Activated effector memory CD4-positive, alpha-beta T cell treated with anti-CD3 and anti-CD28 coated beads, Interleukin-2, amount 50 U/mL, for 16 hours (primary cell): ENCODE measurements around the gene MYCBP2.
"Not testable (repeated sequence)": the region's sequence is repeated elsewhere in the genome, so short reads cannot be mapped to it uniquely, and the experiment has no call there.

Experiments used
- DNase-seq: peaks from one replicate; pipeline ENCODE4 v3.0.0-alpha.2; 2020

Gene MYCBP2

GRCh38 chr13:77298426-77298825, 28.5 kb downstream of the MYCBP2 start:
- DNase-seq = no peak

DNA sequence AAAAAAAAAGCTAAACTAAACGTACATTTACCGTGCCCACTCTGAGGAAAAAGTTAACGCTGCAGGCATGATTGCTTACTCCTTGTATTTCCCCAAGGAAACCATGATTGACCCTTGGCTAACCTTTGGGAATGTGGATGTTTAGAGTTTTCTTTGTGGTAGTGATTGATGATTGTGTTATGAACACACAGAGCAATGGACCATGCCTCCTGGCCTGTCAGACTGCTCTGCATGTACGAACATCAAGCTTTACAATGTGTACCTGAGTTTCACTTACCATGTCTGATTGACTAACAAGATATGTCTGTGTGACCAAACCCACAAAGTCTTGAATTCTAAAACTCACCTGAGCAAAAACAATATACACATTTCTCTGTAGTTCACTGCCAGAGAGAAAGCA, 35.1 kb downstream of the MYCBP2 start:
- no peak for DNase-seq

GRCh38 chr13:77290342-77290741, 36.6 kb downstream of the MYCBP2 start:
- DNase-seq = no peak

GRCh38 chr13:77289851-77290250, 37.0 kb downstream of the MYCBP2 start:
- DNase-seq = no peak

DNA sequence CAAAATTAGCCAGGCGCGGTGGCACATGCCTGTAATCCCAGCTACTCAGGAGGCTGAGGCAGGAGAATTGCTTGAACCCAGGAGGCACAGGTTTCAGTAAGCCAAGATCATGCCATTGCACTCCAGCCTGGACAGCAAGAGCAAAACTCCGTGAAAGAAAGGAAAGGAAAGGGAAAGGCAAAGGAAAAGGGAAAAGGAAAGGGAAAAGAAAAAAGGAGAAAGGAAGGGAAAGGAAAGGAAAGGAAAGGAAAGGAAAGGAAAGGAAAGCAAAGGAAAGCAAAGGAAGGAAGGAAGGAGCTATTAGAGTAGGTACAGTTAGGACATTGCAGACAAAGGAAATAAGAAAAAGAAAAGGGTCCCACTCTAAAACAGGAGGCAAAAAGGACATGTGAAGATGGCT, 41.3 kb downstream of the MYCBP2 start:
- not testable (repeated sequence) for DNase-seq

GRCh38 chr13:77285098-77285497, 41.8 kb downstream of the MYCBP2 start:
- no peak for DNase-seq

DNA sequence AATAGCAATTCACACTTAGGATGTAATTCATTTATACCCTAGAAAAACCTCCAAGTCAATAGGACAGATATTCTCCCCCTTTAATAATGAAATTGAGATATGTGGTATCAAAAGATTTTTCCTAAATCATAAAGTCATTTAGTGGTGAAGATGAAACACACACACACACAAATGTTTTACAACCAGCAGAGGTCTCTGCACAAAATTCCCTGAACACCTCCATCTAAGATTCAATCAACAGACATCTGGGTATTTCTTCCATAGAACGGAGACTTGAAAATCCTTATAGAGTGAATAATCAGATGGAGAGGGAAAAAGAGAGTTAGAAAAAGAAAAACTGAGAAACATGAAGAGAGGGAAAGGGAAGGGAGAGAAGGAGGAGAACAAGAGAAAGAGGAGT, 52.8 kb downstream of the MYCBP2 start:
- DNase-seq = no peak

DNA sequence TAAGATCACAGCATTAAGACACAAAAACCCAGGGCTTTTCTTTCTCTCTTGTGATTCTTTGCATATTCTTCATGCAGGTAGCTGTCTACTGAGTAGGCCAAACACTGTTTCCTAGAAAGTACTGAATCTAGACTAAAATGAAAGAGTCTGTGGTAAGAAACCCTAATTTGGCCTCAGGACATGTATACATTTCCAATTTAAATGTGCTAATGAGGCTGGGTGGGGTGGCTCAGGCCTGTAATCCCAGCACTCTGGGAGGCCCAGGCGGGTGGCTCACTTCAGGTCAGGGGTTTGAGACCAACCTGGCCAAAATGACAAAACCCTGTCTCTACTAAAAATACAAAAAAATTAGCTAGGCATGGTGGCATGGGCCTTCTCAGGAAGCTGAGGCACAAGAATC, 57.8 kb downstream of the MYCBP2 start:
- no peak for DNase-seq

DNA sequence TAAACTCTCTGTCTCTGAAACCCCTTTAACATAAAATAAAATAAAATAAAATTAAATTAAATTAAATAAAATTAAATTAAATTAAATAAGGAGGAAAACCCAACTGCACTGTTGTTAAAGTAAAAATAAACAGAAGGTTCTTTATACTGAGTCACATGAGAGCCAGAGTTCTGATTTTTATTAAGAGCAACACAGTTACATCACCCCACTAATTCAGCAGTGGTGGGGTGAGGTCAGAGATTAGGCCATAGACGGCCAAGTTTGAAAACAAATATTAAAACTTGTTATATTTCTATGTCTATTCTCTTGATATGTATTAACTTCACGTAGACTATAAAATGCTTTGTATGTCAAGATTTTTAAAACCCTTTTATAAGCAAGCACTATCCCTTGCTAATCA, 59.5 kb downstream of the MYCBP2 start:
- no peak for DNase-seq

DNA sequence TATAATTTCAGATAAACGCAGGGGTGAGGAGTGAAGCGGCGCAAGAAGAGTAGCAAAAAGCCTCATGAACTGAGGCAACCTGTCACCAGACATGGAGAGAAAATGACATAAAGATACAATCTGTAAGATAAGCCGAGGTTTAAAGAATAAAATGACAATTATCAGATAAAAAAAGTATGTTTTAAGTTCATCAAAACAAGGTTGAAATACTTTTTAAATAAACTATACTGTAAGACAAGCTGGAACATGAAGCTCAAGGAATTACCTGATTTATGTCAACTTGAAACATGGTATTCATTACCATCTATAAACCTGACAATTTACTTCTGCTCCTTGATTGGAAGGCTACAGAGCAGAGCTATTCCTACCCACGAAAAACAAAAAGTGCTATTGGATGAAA, 61.6 kb downstream of the MYCBP2 start:
- DNase-seq = no peak

DNA sequence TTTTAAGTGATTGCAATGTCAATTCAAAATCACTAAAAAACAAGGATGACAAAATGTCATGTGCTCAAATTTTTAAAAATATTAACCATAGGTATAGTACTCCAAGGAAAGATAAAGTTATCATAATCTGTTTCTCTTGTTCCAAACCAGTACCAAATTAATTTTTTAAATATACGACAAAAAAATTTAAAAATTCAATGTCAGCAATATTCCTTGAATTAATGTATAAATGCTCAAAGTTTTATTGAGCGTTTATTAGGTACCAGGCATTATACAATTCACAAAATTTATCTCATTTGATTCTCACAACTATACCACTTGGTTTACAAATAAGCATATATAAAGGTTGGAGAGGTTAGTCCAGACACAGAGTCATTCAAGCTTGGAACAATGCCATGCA, 64.7 kb downstream of the MYCBP2 start:
- no peak for DNase-seq

GRCh38 chr13:77250975-77251374, 75.9 kb downstream of the MYCBP2 start:
- DNase-seq = no peak

DNA sequence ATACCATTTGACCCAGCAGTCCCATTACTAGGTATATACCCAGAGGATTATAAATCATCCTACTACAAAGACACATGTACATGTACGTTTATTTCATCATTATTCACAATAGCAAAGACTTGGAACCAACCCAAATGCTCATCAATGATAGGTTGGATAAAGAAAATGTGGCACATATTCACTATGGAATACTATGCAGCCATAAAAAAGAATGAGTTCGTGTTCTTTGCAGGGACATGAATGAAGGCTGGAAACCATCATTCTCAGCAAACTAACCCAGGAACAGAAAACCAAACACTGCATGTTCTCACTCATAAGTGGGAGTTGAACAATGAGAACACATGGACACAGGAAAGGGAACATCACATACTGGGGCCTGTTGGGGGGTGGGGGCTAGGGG, 81.7 kb downstream of the MYCBP2 start:
- not testable (repeated sequence) for DNase-seq

DNA sequence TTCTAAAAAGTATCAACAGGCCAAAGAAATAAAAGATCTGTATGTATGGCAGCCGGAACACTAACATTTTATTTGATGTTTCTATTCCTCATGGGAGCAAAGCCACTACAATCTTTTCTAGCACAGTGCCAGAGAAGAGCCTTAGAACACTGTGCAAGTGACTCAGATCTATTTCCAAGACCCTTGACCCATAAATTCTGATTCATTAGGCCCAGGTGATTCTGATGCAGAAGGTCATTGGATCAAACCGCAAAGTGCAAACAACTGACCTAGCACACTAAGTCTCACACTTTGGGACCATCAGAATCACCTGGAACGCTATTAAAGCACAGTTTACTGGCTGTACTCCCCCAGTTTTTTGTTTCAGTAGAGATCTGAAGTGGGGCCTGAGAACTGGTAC, 87.6 kb downstream of the MYCBP2 start:
- no peak for DNase-seq

DNA sequence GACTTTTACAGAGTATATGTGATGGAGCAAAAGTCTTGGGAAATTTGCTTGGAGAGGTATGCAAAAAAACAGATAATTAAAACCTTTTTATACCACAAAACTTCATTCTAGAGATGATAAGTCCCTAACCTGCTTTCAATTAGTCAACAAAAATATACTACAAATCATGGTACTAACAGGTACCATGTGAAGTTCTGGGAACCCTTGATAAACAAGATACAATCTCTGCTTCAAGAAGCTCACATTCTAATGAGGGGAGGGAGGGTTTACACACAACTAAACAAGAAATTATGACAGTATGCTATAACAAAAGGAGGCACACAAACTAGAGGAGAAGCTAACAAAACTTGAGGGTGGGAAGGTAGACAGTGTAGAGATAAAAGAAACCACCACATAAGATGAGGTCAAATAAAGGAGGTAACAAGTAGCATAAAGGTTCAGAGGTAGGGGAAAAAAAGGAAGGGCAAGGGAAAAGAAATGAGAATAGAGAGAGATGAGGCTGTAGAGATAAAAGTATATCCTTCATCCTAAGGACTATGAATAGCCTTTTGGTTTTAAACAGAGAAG, 91.4 kb downstream of the MYCBP2 start:
- DNase-seq = no peak

- no peak for DNase-seq
These were observed 93.7 kb downstream of the MYCBP2 start for GRCh38 chr13:77233159-77233558.

DNA sequence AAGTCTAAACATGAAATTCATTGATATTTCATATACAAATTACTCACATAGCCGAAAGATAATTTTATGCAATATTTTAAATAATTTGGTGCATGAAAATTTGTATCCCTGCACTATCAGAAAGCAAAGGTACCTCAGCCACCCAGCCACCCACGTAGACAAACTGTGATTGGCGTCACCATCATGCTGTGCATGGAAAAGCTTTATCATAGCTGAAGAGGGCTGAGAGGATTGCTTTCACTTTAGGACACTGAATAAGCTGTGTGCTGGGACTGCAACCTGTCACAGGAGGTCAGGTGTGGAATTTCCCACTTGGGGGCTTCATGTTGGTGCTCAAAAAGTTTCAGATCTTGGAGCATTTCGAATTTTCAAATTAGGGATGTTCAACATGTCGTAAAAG, 96.3 kb downstream of the MYCBP2 start:
- DNase-seq = no peak

DNA sequence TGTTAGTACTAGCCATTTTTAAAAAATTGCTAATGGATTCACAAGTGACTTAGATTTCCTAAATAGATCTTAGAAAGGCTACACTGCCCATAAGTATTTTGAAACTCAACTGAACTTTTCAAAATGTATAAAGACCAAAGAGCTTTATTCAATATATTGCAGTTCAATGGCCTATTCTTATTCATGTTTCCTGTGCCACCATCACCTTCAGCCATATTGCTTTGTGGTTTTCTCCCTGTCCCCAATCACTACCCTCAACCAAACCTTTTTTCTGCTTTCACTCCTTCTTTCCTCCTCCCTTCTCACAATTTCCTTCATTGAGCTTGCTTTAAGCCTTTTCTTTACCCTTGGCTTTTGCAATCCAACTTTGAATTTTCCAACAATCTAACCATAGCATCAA, 100.9 kb downstream of the MYCBP2 start:
- DNase-seq = no peak

- DNase-seq = no peak
These were observed 104.0 kb downstream of the MYCBP2 start for GRCh38 chr13:77222909-77223308.

- DNase-seq = no peak
These were observed 104.7 kb downstream of the MYCBP2 start for GRCh38 chr13:77222000-77222690.

DNA sequence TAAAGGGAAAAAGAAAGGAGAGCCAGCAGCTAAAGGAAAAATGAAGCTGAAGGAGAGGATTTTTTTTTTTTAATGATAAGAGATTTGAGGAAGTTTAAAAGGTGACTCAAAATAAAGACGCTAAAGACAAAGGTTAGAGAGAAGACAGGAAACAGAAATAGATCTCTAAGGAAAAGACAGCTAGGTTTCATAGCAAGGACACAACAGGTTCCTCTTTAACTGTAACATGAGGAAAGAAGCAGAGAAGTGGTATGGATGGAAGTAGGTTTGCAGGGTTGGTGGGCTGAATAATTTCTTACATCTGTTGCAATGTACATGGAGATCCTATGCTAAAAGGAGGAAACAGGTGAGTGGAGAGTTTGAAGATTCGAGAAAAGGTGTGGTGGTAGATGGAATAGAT, 107.5 kb downstream of the MYCBP2 start:
- no peak for DNase-seq

- DNase-seq = no peak
These were observed 108.6 kb downstream of the MYCBP2 start for GRCh38 chr13:77218274-77218673.

DNA sequence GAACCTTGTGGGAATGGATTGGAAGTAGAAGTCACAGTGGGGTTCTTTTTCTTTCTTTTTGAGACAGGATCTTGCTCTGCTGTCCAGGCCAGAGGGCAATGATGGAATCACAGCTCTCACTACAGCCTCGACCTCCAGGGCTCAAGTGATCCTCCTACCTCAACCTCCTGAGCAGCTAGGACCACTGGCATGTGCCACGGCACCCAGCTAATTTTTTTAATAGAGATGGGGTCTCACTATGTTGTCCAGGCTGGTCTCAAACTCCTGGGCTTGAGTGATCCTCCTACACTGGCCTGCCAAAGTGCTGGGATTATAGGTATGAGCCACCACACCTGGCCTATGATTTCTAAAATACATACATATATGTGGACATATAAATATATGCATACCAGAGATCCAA, 111.4 kb downstream of the MYCBP2 start:
- no peak for DNase-seq

DNA sequence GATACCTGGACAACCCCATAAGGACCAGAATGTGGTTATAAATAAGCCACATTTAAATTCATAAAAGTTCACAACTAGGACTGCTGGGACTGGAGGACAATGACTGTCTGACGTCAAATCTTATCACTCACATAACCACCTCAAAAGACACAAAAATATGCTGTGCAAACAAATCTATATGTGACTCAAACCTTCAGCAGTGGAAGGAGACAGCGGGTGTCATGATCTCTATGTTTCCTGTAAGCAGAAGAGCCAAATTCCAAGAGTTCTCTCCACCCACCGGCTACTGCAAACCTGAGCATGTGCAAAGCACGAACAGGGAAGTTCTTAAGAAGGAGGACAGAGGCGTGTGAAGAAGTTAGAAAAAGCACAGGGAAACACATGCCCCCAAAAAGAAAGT, 113.2 kb downstream of the MYCBP2 start:
- DNase-seq = no peak

DNA sequence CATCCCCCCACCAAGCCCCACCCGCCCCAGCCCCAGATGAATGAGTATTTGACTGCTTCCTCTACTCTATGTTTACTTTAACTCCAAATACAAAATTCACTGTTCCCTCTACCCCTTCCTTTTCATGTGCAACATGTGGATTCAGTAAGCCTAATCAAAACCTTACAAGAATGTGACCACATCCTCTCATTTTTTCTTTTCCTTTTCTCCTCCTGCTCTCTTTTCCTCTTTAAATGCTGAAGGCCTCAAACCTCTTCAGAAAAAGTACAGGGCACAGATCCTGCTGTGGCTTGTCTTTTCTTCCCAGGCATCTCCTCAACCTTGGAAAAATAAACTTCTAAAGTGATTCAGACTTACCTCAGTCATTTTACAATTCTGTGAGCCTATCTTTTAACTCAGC, 119.0 kb downstream of the MYCBP2 start:
- no peak for DNase-seq
